ENCODE results near the gene WBP1. TPM values are rescaled to one million over a fixed set of nuclear protein-coding genes. Genes with fewer than 3 reads are reported as not detected.

Gene WBP1
- total and polyA plus RNA-seq, 4 donors, result 38.1 to 149 (median 57.9) TPM

- intact Hi-C loops (cut with DNase I), result no loop called here
- H3K27ac ChIP-seq (ENCODE audit: low read depth in 1 of 2, low read length in 2 of 2), result no peak overlapping the region
- H3K9me3 ChIP-seq (ENCODE audit: control insufficient read depth, low read length), result no peaks in the 10 kb centered on the region
- DNase-seq, result no peak
- H3K4me3 ChIP-seq (ENCODE audit: low read length in 2 of 2), result no peak overlapping the region
- WGBS, 2 donors, result 83 to 96% methylated on average over 1 of the region's 1 CpG
- H3K27me3 ChIP-seq (ENCODE audit: control insufficient read depth in 1 of 2, insufficient read depth in 2 of 2, low read length in 1 of 2), result no peaks in the 10 kb centered on the region
- peaks cover 0 to 11% of the 10 kb centered on the region in 2 donors for H3K36me3 ChIP-seq (ENCODE audit: control insufficient read depth in 1 of 2, insufficient read depth in 2 of 2, low read length in 1 of 2)
- H3K4me1 ChIP-seq (ENCODE audit: control insufficient read depth in 1 of 2, insufficient read depth in 2 of 2, low read length in 2 of 2), result no peaks in the 10 kb centered on the region
- no peak for ATAC-seq (ENCODE audit: low FRiP score)
These were observed 37.2 kb downstream of the WBP1 start for GRCh38 chr2:74495440-74495839.

- WGBS, 2 donors, result 43% methylated on average over 19 of the region's 19 CpGs
- H3K27me3 ChIP-seq (ENCODE audit: control insufficient read depth in 1 of 2, insufficient read depth in 2 of 2, low read length in 1 of 2), result no peaks in the 10 kb centered on the region
- no peaks in the 10 kb centered on the region for H3K36me3 ChIP-seq (ENCODE audit: control insufficient read depth in 1 of 2, insufficient read depth in 2 of 2, low read length in 1 of 2)
- DNase-seq (peak in 1 of 2 donors; percentile 34), ATAC-seq (ENCODE audit: low FRiP score) (no peak)
- intact Hi-C loops (cut with DNase I), result no loop called here
- H3K27ac ChIP-seq (ENCODE audit: low read depth in 1 of 2, low read length in 2 of 2), result no peak overlapping the region
- H3K4me1 ChIP-seq (ENCODE audit: control insufficient read depth in 1 of 2, insufficient read depth in 2 of 2, low read length in 2 of 2), result no peaks in the 10 kb centered on the region
- H3K4me3 ChIP-seq (ENCODE audit: low read length in 2 of 2), result no peak overlapping the region
- H3K9me3 ChIP-seq (ENCODE audit: control insufficient read depth, low read length), result no peaks in the 10 kb centered on the region
These were observed 38.9 kb downstream of the WBP1 start for GRCh38 chr2:74496997-74497776.

GRCh38 chr2:74497777-74498499, 39.7 kb downstream of the WBP1 start:
- no peaks in the 10 kb centered on the region for H3K27me3 ChIP-seq (ENCODE audit: control insufficient read depth in 1 of 2, insufficient read depth in 2 of 2, low read length in 1 of 2)
- intact Hi-C loops (cut with DNase I), result no loop called here
- peak in 1 of 2 donors; percentile 70 for DNase-seq

GRCh38 chr2:74498500-74499266, 40.4 kb downstream of the WBP1 start:
- Histone ChIP-seq H3K9me3 (ENCODE audit: control insufficient read depth, low read length) (no peaks in the 10 kb centered on the region), H3K27ac (ENCODE audit: low read depth in 1 of 2, low read length in 2 of 2) (no peak overlapping the region), H3K27me3 (ENCODE audit: control insufficient read depth in 1 of 2, insufficient read depth in 2 of 2, low read length in 1 of 2) (no peaks in the 10 kb centered on the region), H3K4me1 (ENCODE audit: control insufficient read depth in 1 of 2, insufficient read depth in 2 of 2, low read length in 2 of 2) (no peaks in the 10 kb centered on the region), H3K4me3 (ENCODE audit: low read length in 2 of 2) (no peak overlapping the region), H3K36me3 (ENCODE audit: control insufficient read depth in 1 of 2, insufficient read depth in 2 of 2, low read length in 1 of 2) (no peaks in the 10 kb centered on the region)
- 1 to 2% methylated on average over 41 of the region's 41 CpGs for WGBS, 2 donors
- DNase-seq, result no peak
- no peak for ATAC-seq (ENCODE audit: low FRiP score)
- intact Hi-C loops (cut with DNase I), result no loop called here

More at GRCh38 chr2:74497777-74498499, 39.7 kb downstream of the WBP1 start:
- ATAC-seq (ENCODE audit: low FRiP score), result peak; percentile 41
- Histone ChIP-seq H3K36me3 (ENCODE audit: control insufficient read depth in 1 of 2, insufficient read depth in 2 of 2, low read length in 1 of 2) (no peaks in the 10 kb centered on the region), H3K4me3 (ENCODE audit: low read length in 2 of 2) (no peak overlapping the region), H3K4me1 (ENCODE audit: control insufficient read depth in 1 of 2, insufficient read depth in 2 of 2, low read length in 2 of 2) (no peaks in the 10 kb centered on the region), H3K9me3 (ENCODE audit: control insufficient read depth, low read length) (no peaks in the 10 kb centered on the region), H3K27ac (ENCODE audit: low read depth in 1 of 2, low read length in 2 of 2) (no peak overlapping the region)
- WGBS, 2 donors, result 2% methylated on average over 61 of the region's 61 CpGs

- Histone ChIP-seq H3K27me3 (ENCODE audit: control insufficient read depth in 1 of 2, insufficient read depth in 2 of 2, low read length in 1 of 2) (no peaks in the 10 kb centered on the region), H3K9me3 (ENCODE audit: control insufficient read depth, low read length) (no peaks in the 10 kb centered on the region), H3K4me3 (ENCODE audit: low read length in 2 of 2) (no peak within 1 kb of the TSS), H3K27ac (ENCODE audit: low read depth in 1 of 2, low read length in 2 of 2) (no peak within 1 kb of the TSS), H3K36me3 (ENCODE audit: control insufficient read depth in 1 of 2, insufficient read depth in 2 of 2, low read length in 1 of 2) (no peaks in the 10 kb centered on the region), H3K4me1 (ENCODE audit: control insufficient read depth in 1 of 2, insufficient read depth in 2 of 2, low read length in 2 of 2) (no peaks in the 10 kb centered on the region)
- 2 to 3% methylated on average over 59 to 65 of the region's 65 CpGs for WGBS, 2 donors
- no peak for DNase-seq
- no peak for ATAC-seq (ENCODE audit: low FRiP score)
- intact Hi-C loops (cut with DNase I), result no loop called here
These were observed 41.2 kb downstream of the WBP1 start, which contains the start of gene LBX2 for GRCh38 chr2:74499267-74499939. Gene LBX2, minus strand, starts transcription at chr2:74499603. Its CDS starts 66 bp downstream, at chr2:74499537.

GRCh38 chr2:74499940-74500577, 41.8 kb downstream of the WBP1 start:
- DNase-seq (no peak), ATAC-seq (ENCODE audit: low FRiP score) (no peak)
- Histone ChIP-seq H3K4me3 (ENCODE audit: low read length in 2 of 2) (no peak overlapping the region), H3K27me3 (ENCODE audit: control insufficient read depth in 1 of 2, insufficient read depth in 2 of 2, low read length in 1 of 2) (no peaks in the 10 kb centered on the region), H3K36me3 (ENCODE audit: control insufficient read depth in 1 of 2, insufficient read depth in 2 of 2, low read length in 1 of 2) (no peaks in the 10 kb centered on the region), H3K27ac (ENCODE audit: low read depth in 1 of 2, low read length in 2 of 2) (no peak overlapping the region), H3K4me1 (ENCODE audit: control insufficient read depth in 1 of 2, insufficient read depth in 2 of 2, low read length in 2 of 2) (no peaks in the 10 kb centered on the region), H3K9me3 (ENCODE audit: control insufficient read depth, low read length) (no peaks in the 10 kb centered on the region)
- WGBS, 2 donors, result 53 to 55% methylated on average over 15 of the region's 15 CpGs
- intact Hi-C loops (cut with DNase I), result no loop called here

- H3K4me1 ChIP-seq (ENCODE audit: control insufficient read depth in 1 of 2, insufficient read depth in 2 of 2, low read length in 2 of 2), result no peaks in the 10 kb centered on the region
- no peaks in the 10 kb centered on the region for H3K27me3 ChIP-seq (ENCODE audit: control insufficient read depth in 1 of 2, insufficient read depth in 2 of 2, low read length in 1 of 2)
These were observed 42.3 kb downstream of the WBP1 start for GRCh38 chr2:74500578-74500946.

More at GRCh38 chr2:74500578-74500946, 42.3 kb downstream of the WBP1 start:
- Histone ChIP-seq H3K9me3 (ENCODE audit: control insufficient read depth, low read length) (no peaks in the 10 kb centered on the region), H3K4me3 (ENCODE audit: low read length in 2 of 2) (no peak overlapping the region), H3K27ac (ENCODE audit: low read depth in 1 of 2, low read length in 2 of 2) (no peak overlapping the region), H3K36me3 (ENCODE audit: control insufficient read depth in 1 of 2, insufficient read depth in 2 of 2, low read length in 1 of 2) (no peaks in the 10 kb centered on the region)
- no peak for ATAC-seq (ENCODE audit: low FRiP score)
- intact Hi-C loops (cut with DNase I), result no loop called here
- DNase-seq, result no peak

All from aorta (tissue), 5 donors.